OCI-LY7 (cell line): ENCODE results near the gene MSANTD2.

Source experiments
- CTCF ChIP-seq: fragments of 200-600 bp; sonication (generic); conservative IDR thresholded peaks from 2 replicates; pipeline ENCODE4 v1.5.1; 2014; ENCODE audit warnings: mild to moderate bottlenecking, antibody characterized with exemption, low read length, moderate library complexity, mixed read lengths
- EZH2phosphoT487 ChIP-seq: fragments of 200-600 bp; sonication (generic); IDR thresholded peaks from 2 replicates; pipeline ENCODE4 v1.6.1; 2018; ENCODE audit warnings: low read depth, borderline replicate concordance, mild to moderate bottlenecking, mixed run types, antibody characterized with exemption, low read length, moderate library complexity, mixed read lengths

GRCh38 chr11:124779568-124779967, 20.6 kb downstream of the MSANTD2 start:
- TF ChIP-seq CTCF (no peak), EZH2phosphoT487 (no peak)
